ENCODE results near the gene KLK15. TPM values are rescaled to one million over a fixed set of nuclear protein-coding genes. Genes with fewer than 3 reads are reported as not detected.

The KLK15 gene
- not detected for total RNA-seq

DNA sequence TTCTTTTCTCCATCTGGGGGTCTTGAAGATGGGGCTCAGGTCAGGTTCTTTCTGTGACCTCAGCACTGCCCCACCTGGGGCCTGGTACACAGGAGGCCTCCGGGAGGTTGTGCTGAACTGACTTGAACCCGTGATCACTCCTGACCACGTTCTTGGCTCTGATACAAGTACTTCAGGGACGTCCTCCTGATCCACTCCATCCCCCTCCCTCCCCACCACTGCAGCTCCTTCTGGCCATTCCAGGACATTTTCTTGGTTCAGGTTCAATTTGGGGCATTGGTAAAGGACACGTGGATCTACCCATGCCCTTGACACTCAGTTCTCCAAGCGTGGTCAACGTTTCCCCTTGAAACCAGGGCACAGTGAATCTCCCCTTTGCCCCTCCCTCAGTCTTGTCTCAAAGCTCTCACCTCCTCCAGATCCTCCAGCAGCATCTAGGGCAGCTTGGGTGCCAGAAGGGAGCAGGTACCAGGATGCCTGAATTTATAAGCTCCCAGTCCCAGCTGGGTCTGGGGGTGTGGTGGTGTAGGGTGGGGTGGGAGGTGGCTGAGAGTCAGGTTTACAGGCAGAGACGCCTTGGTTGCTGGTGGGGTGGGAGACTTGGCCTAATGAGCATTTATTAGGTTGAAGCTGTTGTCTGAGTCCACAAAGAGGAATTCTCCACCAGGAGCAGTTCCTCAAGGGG, at the start of gene KLK15:
Gene KLK15, minus strand, starts transcription at position 458 of the 685 bp plus-strand sequence. CDS start 2,082 bp downstream, outside the sequence.
- DNase-seq (ENCODE audit: low spot score), result no peak

- DNase-seq (ENCODE audit: low spot score), result no peak
These were observed 48.8 kb upstream of the KLK15 start for GRCh38 chr19:50882188-50882587.

DNA sequence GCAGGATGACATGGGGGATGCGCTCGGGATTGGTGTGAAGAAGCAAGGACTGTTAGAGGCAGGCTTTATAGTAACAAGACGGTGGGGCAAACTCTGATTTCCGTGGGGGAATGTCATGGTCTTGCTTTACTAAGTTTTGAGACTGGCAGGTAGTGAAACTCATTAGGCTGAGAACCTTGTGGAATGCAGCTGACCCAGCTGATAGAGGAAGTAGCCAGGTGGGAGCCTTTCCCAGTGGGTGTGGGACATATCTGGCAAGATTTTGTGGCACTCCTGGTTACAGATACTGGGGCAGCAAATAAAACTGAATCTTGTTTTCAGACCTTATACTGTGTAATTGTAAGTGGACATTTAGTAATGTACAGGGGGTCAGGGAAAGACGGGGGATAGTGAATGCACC, 46.9 kb upstream of the KLK15 start:
- DNase-seq (ENCODE audit: low spot score), result no peak

- DNase-seq (ENCODE audit: low spot score), result no peak
These were observed 45.5 kb upstream of the KLK15 start for GRCh38 chr19:50878851-50879250.

- DNase-seq (ENCODE audit: low spot score), result no peak
These were observed 44.0 kb upstream of the KLK15 start for GRCh38 chr19:50877338-50877737.

DNA sequence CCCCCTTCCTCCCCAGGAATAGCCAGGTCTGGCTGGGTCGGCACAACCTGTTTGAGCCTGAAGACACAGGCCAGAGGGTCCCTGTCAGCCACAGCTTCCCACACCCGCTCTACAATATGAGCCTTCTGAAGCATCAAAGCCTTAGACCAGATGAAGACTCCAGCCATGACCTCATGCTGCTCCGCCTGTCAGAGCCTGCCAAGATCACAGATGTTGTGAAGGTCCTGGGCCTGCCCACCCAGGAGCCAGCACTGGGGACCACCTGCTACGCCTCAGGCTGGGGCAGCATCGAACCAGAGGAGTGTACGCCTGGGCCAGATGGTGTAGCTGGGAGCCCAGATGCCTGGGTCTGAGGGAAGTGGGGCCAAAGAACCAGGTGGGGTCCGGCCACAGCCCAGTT, 43.1 kb upstream of the KLK15 start:
- DNase-seq (ENCODE audit: low spot score), result no peak

DNA sequence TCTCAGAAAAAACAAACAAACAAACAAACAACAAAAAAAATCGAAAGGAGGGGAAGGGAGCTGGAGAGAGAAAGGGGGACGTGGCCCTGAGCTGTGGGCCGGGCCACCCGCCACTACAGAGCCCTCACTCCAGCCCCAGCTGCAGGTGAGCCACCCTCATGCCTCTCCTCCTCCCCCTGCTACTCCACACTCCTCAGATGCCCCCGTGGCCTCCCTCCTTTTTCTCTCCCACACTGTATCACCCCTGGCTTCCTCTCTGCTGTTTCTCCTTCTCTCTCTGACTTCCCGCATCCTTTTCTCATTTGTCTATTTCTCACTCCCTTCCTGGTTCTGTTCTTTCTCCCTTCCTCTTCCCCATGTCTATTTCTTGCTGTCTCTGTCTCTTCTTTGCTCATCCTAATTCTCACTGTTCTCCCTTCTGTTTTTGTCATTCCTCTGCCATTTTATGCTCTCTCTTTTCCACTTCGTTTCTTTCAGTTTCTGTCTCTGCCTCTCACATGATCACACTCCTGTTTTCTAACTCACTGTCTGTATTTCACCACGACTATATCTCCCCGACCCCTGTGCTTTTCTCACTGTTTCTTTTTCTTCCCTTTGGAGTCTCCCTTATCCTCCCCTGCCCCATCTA, 42.5 kb upstream of the KLK15 start:
- DNase-seq (ENCODE audit: low spot score), result no peak

DNA sequence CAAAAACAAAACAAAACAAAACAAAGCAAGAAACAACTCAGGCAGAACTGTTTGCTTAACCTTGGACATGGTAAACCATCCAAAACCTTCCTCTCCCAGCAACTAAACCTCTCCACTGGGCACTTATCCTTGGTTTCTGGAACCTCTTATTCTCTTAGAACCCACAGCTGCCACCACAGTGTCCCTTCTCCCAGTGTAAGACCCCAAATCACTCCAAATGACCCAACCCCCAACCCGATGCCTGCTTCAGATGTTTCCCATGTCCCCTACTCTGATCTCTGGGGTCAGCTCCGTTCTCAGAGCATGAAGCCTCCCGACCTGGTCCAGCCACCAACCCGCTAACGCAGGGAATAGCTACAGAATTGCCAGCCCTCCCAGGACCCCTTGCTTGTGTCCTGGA, 40.8 kb upstream of the KLK15 start:
- no peak for DNase-seq (ENCODE audit: low spot score)

DNA sequence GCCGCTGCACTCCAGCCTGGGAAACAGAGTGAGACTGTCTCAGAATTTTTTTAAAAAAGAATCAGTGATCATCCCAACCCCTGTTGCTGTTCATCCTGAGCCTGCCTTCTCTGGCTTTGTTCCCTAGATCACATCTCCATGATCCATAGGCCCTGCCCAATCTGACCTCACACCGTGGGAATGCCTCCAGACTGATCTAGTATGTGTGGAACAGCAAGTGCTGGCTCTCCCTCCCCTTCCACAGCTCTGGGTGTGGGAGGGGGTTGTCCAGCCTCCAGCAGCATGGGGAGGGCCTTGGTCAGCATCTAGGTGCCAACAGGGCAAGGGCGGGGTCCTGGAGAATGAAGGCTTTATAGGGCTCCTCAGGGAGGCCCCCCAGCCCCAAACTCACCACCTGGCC, 39.7 kb upstream of the KLK15 start, which contains the start of gene KLK2:
Gene KLK2, plus strand, starts transcription at position 384 of the 400 bp plus-strand sequence. CDS start 35 bp downstream, outside the sequence.
- DNase-seq (ENCODE audit: low spot score), result no peak

DNA sequence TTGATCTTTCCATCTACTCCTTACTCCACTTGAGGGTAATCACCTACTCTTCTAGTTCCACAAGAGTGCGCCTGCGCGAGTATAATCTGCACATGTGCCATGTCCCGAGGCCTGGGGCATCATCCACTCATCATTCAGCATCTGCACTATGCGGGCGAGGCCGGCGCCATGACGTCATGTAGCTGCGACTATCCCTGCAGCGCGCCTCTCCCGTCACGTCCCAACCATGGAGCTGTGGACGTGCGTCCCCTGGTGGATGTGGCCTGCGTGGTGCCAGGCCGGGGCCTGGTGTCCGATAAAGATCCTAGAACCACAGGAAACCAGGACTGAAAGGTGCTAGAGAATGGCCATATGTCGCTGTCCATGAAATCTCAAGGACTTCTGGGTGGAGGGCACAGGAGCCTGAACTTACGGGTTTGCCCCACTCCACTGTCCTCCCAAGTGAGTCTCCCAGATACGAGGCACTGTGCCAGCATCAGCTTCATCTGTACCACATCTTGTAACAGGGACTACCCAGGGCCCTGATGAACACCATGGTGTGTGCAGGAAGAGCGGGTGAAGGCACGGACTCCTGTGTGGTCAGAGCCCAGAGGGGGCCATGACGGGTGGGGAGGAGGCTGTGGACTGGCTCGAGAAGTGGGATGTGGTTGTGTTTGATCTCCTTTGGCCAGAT, 37.2 kb upstream of the KLK15 start:
- no peak for DNase-seq (ENCODE audit: low spot score)

- DNase-seq (ENCODE audit: low spot score), result no peak
These were observed 36.1 kb upstream of the KLK15 start for GRCh38 chr19:50869479-50869878.

DNA sequence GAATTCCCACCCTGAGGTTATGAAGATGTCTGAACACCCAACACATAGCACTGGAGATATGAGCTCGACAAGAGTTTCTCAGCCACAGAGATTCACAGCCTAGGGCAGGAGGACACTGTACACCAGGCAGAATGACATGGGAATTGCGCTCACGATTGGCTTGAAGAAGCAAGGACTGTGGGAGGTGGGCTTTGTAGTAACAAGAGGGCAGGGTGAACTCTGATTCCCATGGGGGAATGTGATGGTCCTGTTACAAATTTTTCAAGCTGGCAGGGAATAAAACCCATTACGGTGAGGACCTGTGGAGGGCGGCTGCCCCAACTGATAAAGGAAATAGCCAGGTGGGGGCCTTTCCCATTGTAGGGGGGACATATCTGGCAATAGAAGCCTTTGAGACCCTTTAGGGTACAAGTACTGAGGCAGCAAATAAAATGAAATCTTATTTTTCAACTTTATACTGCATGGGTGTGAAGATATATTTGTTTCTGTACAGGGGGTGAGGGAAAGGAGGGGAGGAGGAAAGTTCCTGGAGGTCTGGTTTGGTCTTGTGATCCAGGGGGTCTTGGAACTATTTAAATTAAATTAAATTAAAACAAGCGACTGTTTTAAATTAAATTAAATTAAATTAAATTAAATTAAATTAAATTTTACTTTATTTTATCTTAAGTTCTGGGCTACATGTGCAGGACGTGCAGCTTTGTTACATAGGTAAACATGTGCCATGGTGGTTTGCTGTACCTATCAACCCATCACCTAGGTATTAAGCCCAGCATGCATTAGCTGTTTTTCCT, 28.3 kb upstream of the KLK15 start:
- no peak for DNase-seq (ENCODE audit: low spot score)

DNA sequence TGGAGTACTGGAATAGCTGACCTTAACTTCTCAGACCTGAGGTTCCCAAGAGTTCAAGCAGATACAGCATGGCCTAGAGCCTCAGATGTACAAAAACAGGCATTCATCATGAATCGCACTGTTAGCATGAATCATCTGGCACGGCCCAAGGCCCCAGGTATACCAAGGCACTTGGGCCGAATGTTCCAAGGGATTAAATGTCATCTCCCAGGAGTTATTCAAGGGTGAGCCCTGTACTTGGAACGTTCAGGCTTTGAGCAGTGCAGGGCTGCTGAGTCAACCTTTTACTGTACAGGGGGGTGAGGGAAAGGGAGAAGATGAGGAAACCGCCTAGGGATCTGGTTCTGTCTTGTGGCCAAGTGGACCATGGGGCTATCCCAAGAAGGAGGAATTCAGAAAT, 27.6 kb upstream of the KLK15 start:
- DNase-seq (ENCODE audit: low spot score), result no peak

- DNase-seq (ENCODE audit: low spot score), result no peak
These were observed 26.5 kb upstream of the KLK15 start for GRCh38 chr19:50859849-50860248.

GRCh38 chr19:50858886-50859285, 25.5 kb upstream of the KLK15 start:
- no peak for DNase-seq (ENCODE audit: low spot score)

DNA sequence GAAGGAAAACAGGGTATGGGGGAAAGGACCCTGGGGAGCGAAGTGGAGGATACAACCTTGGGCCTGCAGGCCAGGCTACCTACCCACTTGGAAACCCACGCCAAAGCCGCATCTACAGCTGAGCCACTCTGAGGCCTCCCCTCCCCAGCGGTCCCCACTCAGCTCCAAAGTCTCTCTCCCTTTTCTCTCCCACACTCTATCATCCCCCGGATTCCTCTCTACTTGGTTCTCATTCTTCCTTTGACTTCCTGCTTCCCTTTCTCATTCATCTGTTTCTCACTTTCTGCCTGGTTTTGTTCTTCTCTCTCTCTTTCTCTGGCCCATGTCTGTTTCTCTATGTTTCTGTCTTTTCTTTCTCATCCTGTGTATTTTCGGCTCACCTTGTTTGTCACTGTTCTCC, 24.0 kb upstream of the KLK15 start:
- no peak for DNase-seq (ENCODE audit: low spot score)

DNA sequence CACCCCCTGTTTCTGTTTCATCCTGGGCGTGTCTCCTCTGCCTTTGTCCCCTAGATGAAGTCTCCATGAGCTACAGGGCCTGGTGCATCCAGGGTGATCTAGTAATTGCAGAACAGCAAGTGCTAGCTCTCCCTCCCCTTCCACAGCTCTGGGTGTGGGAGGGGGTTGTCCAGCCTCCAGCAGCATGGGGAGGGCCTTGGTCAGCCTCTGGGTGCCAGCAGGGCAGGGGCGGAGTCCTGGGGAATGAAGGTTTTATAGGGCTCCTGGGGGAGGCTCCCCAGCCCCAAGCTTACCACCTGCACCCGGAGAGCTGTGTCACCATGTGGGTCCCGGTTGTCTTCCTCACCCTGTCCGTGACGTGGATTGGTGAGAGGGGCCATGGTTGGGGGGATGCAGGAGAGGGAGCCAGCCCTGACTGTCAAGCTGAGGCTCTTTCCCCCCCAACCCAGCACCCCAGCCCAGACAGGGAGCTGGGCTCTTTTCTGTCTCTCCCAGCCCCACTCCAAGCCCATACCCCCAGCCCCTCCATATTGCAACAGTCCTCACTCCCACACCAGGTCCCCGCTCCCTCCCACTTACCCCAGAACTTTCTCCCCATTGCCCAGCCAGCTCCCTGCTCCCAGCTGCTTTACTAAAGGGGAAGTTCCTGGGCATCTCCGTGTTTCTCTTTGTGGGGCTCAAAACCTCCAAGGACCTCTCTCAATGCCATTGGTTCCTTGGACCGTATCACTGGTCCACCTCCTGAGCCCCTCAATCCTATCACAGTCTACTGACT, 21.4 kb upstream of the KLK15 start, which contains the start of gene KLK3:
Gene KLK3, plus strand, starts transcription at position 280 of the 775 bp plus-strand sequence. Its CDS starts 41 bp downstream, at position 321.
- no peak for DNase-seq (ENCODE audit: low spot score)

- no peak for DNase-seq (ENCODE audit: low spot score)
These were observed 18.2 kb upstream of the KLK15 start for GRCh38 chr19:50851620-50852019.

- DNase-seq (ENCODE audit: low spot score), result no peak
These were observed 17.4 kb upstream of the KLK15 start for GRCh38 chr19:50850738-50851137.

DNA sequence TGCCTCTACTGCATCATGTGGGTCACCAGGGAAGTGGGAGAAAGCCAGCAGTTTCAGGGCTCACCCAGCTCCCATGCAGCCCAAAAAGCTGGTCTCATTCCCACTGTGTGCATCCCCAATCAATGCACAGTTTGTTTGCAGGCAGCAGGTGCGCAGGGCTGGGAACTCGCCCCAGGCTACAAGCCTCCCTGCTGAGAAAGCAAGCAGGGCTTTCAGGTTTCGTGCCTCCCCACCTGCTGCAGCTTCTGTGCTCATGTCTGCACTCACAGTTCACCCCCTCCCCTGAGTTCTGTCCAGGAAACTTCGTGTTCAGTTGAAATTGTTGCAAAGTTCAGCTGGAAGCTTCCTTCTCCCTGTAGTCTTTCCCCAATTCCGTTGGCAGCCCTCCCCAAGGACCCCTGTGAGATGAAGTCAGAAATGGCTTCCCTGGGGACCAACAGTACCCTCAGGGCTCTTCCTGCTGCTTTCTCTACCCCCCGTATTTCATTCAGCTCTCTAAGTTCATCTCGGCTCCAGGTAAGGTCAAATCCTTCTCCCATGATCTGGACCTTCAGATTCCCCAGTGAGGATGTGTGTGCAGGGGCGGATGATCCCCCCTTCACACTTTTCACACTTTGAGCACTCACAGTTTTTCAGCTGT, 11.0 kb upstream of the KLK15 start:
- DNase-seq (ENCODE audit: low spot score), result no peak
